Type B pancreatic cell (in vitro differentiated cells): ENCODE measurements around the gene ZNF550. TPM values are rescaled to one million over a fixed set of nuclear protein-coding genes. Genes with fewer than 3 reads are reported as not detected.

Source experiments
- DNase-seq: peaks from one replicate; pipeline ENCODE4 v3.0.0; 2021; ENCODE audit warnings: mixed read lengths; ENCODE audit not compliant: unreplicated experiment; ENCODE audit errors: extremely low spot score
- H3K27ac Mint-ChIP-seq: 2 replicates; pipeline ENCODE4 v1.8.0; 2021; ENCODE audit warnings: mild to moderate bottlenecking, mixed read lengths
- H3K27me3 Mint-ChIP-seq: 2 replicates; pipeline ENCODE4 v1.8.0; 2021; ENCODE audit warnings: mixed read lengths
- H3K36me3 Mint-ChIP-seq: 2 replicates; pipeline ENCODE4 v1.8.0; 2021; ENCODE audit warnings: mixed read lengths
- H3K4me1 Mint-ChIP-seq: one replicate; pipeline ENCODE4 v1.8.0; 2021; ENCODE audit warnings: mixed read lengths; ENCODE audit not compliant: unreplicated experiment
- H3K4me3 Mint-ChIP-seq: 2 replicates; pipeline ENCODE4 v1.8.0; 2021; ENCODE audit warnings: mild to moderate bottlenecking, mixed read lengths
- H3K9me3 Mint-ChIP-seq: 2 replicates; pipeline ENCODE4 v1.8.0; 2021; ENCODE audit warnings: mixed read lengths
- CTCF ChIP-seq: fragments of 200-600 bp; sonication (generic); conservative IDR thresholded peaks from 2 replicates; pipeline ENCODE4 v1.5.0; 2021; ENCODE audit warnings: antibody characterized with exemption, mild to moderate bottlenecking
- total RNA-seq: library from RNA; stranded (reverse); gene quantifications from 2 replicates; pipeline ENCODE4 v1.2.1, GENCODE V29; 2021; ENCODE audit warnings: low replicate concordance

Gene ZNF550
- total RNA-seq, 1 donor from 2014 or later: 15.9 TPM

GRCh38 chr19:57558525-57558924 is 1.1 kb downstream of the ZNF550 start:
- DNase-seq: no peak
- H3K27me3 Mint-ChIP-seq: no peaks in the 10 kb centered on the region
- peak overlapping the region; percentile 99 for H3K4me3 Mint-ChIP-seq
- H3K4me1 Mint-ChIP-seq: peaks cover 21% of the 10 kb centered on the region
- peaks cover 44% of the 10 kb centered on the region for H3K36me3 Mint-ChIP-seq
- peak overlapping the region; percentile 85 for H3K27ac Mint-ChIP-seq
- TF ChIP-seq CTCF: no peak
- peaks cover 31% of the 10 kb centered on the region for H3K9me3 Mint-ChIP-seq

GRCh38 chr19:57557659-57558058 is 2.0 kb downstream of the ZNF550 start:
- no peak for TF ChIP-seq CTCF
- Mint-ChIP-seq H3K36me3 (peaks cover 50% of the 10 kb centered on the region), H3K27me3 (no peaks in the 10 kb centered on the region), H3K9me3 (peaks cover 30% of the 10 kb centered on the region), H3K27ac (no peak overlapping the region), H3K4me3 (peak overlapping the region; percentile 99), H3K4me1 (peaks cover 21% of the 10 kb centered on the region)
- DNase-seq: no peak

- Mint-ChIP-seq H3K36me3 (peaks cover 90% of the 10 kb centered on the region), H3K27me3 (no peaks in the 10 kb centered on the region), H3K4me1 (peaks cover under 1% of the 10 kb centered on the region), H3K9me3 (peaks cover 28% of the 10 kb centered on the region), H3K27ac (no peak overlapping the region), H3K4me3 (no peak overlapping the region)
- DNase-seq: no peak
- TF ChIP-seq CTCF: no peak
Measured at GRCh38 chr19:57552432-57552831, 7.2 kb downstream of the ZNF550 start.

- H3K9me3 Mint-ChIP-seq: peaks cover 51% of the 10 kb centered on the region
- H3K4me3 Mint-ChIP-seq: no peak overlapping the region
- no peaks in the 10 kb centered on the region for H3K27me3 Mint-ChIP-seq
- no peak overlapping the region for H3K27ac Mint-ChIP-seq
- peaks cover 87% of the 10 kb centered on the region for H3K36me3 Mint-ChIP-seq
- no peaks in the 10 kb centered on the region for H3K4me1 Mint-ChIP-seq
- no peak for DNase-seq
- TF ChIP-seq CTCF: no peak
Measured at GRCh38 chr19:57546513-57546912, 13.2 kb downstream of the ZNF550 start.

- Mint-ChIP-seq H3K27me3 (no peaks in the 10 kb centered on the region), H3K27ac (no peak overlapping the region), H3K4me1 (no peaks in the 10 kb centered on the region), H3K36me3 (peaks cover 93% of the 10 kb centered on the region), H3K4me3 (no peak overlapping the region), H3K9me3 (peaks cover 60% of the 10 kb centered on the region)
- DNase-seq: no peak
- no peak for TF ChIP-seq CTCF
Measured at GRCh38 chr19:57537953-57538547, 21.6 kb downstream of the ZNF550 start.
